HCT116 (cell line): ENCODE results near the gene GOSR1.

Experiments used
- ATF3 ChIP-seq: IDR thresholded peaks from 2 replicates; pipeline ENCODE4 v1.6.1; 2012
- CEBPB ChIP-seq: IDR thresholded peaks from 2 replicates; pipeline ENCODE4 v1.6.1; 2012; ENCODE audit warnings: low read depth
- CTCF ChIP-seq, 3 experiments: fragments of 200-600 bp in 1 of 3; sonication (generic) in 1 of 3; IDR thresholded peaks in 2 of 3; conservative IDR thresholded peaks in 1 of 3; 2 replicates each; pipeline ENCODE4 v1.5.1; 2012 to 2017; ENCODE audit warnings: low read depth in 2 of 3, low read length in 2 of 3, antibody characterized with exemption in 1 of 3, borderline replicate concordance in 1 of 3, control low read depth in 1 of 3, mild to moderate bottlenecking in 1 of 3, mixed read lengths in 1 of 3, mixed run types in 1 of 3, moderate library complexity in 1 of 3; ENCODE audit not compliant: insufficient read depth in 1 of 3
- EZH2 ChIP-seq: fragments of 200-600 bp; sonication (generic); IDR thresholded peaks from 2 replicates; pipeline ENCODE4 v1.6.1; 2017; ENCODE audit warnings: antibody characterized with exemption, mixed run types
- EZH2phosphoT487 ChIP-seq: fragments of 200-600 bp; IDR thresholded peaks from 2 replicates; pipeline ENCODE4 v1.6.1; 2018; ENCODE audit warnings: antibody characterized with exemption, borderline replicate concordance
- MAX ChIP-seq: IDR thresholded peaks from 2 replicates; pipeline ENCODE4 v1.6.1; 2012
- POLR2A ChIP-seq: IDR thresholded peaks from 2 replicates; pipeline ENCODE4 v1.7.0; 2011; ENCODE audit warnings: borderline replicate concordance; ENCODE audit not compliant: insufficient read depth, insufficient read length; ENCODE audit errors: extremely low read depth
- POLR2AphosphoS5 ChIP-seq: IDR thresholded peaks from 2 replicates; pipeline ENCODE4 v1.6.1; 2011; ENCODE audit warnings: mild to moderate bottlenecking, low read depth, low read length, moderate library complexity
- REST ChIP-seq: IDR thresholded peaks from 2 replicates; pipeline ENCODE4 v1.6.1; 2012; ENCODE audit warnings: low read depth
- SIN3A ChIP-seq: IDR thresholded peaks from 2 replicates; pipeline ENCODE4 v1.6.1; 2012; ENCODE audit warnings: low read depth
- SP1 ChIP-seq: IDR thresholded peaks from 2 replicates; pipeline ENCODE4 v1.6.1; 2012; ENCODE audit warnings: low read depth
- YY1 ChIP-seq: IDR thresholded peaks from 2 replicates; pipeline ENCODE4 v1.6.1; 2011; ENCODE audit warnings: low read length, low read depth, moderate library complexity, mild to moderate bottlenecking; ENCODE audit not compliant: insufficient replicate concordance; ENCODE audit errors: extremely low read depth
- ZFX ChIP-seq: fragments of 450-650 bp; IDR thresholded peaks from 2 replicates; pipeline ENCODE4 v1.6.1; 2017
- ZNF274 ChIP-seq: fragments of 200-500 bp; sonication (Bioruptor generic); IDR thresholded peaks from 2 replicates; pipeline ENCODE4 v1.6.1; 2014; ENCODE audit warnings: mild to moderate bottlenecking, low read depth, low read length, inconsistent platforms

DNA sequence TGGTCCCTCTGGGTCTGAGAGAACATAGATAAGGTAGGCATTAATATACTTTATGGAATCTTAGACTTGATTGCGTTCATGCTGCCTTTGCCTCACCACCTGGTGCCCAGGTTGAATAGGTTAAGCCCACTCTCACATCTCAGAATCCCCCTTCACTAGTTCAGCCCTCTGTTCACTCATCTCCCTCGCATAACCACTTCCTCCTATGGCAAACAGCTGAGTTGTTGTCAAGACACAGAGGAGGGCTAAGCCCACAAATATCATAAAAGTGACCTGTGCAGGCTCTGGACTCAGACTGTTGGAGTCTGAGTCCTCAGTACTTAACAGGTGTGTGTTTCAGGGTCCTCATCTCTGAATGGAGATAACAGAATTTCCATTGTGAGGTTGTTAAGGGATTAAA is 55.7 kb downstream of the GOSR1 start:
- TF ChIP-seq SIN3A (no peak), ZNF274 (no peak), POLR2A (no peak), MAX (no peak), CTCF (IDR thresholded peaks at IDR 0.05 in 2 of 3, conservative IDR thresholded peaks at IDR 0.05 in 1 of 3; ENCODE audit: borderline replicate concordance in 1 of 3, insufficient read depth in 1 of 3, low read depth in 2 of 3, low read length in 2 of 3) (no peak), YY1 (no peak), CEBPB (no peak), ZFX (no peak), ATF3 (no peak), SP1 (no peak), POLR2AphosphoS5 (no peak), REST (no peak), EZH2phosphoT487 (no peak), EZH2 (no peak)
